ENCODE measurements around the gene TMTC1. TPM values are rescaled to one million over a fixed set of nuclear protein-coding genes. Genes with fewer than 3 reads are reported as not detected.

Gene TMTC1
- total and polyA plus RNA-seq, 9 of the 15 experiments (the other 6 are each of a cell fraction or from before 2014, with no cell fraction given), result under 0.01 to 0.18 (median 0.06) TPM; not detected in 2

GRCh38 chr12:29582146-29582545 is 201.6 kb downstream of the TMTC1 start:
- H2AFZ ChIP-seq (ENCODE audit: low read depth, low read length), result no peak overlapping the region
- H3K4me2 ChIP-seq (ENCODE audit: insufficient read depth, low read length), result no peak overlapping the region
- no peaks in the 10 kb centered on the region for H3K9me3 ChIP-seq (replicated peaks; ENCODE audit: control insufficient read depth, insufficient read depth, low read depth, low read length)
- ATAC-seq (no peak), FAIRE-seq (no peak), DNase-seq (ENCODE audit: extremely low read depth in 1 of 4, low spot score in 3 of 4) (no peak)
- H3K36me3 ChIP-seq (ENCODE audit: control insufficient read depth, insufficient read depth, low read length), result no peaks in the 10 kb centered on the region
- intact Hi-C loops (cut with micrococcal nuclease), result no loop called here
- no peaks in the 10 kb centered on the region for H3K79me2 ChIP-seq (ENCODE audit: control insufficient read depth, insufficient read depth, low read length)
- no peaks in the 10 kb centered on the region for H3K9me1 ChIP-seq (ENCODE audit: control insufficient read depth, insufficient read depth, low read length)
- no peak overlapping the region for H3K4me3 ChIP-seq
- no peak overlapping the region for H3K9ac ChIP-seq (ENCODE audit: insufficient read depth in 1 of 2, low read depth in 2 of 2, low read length in 2 of 2)
- H3K27ac ChIP-seq (ENCODE audit: extremely low read depth, low read depth, low read length), result no peak overlapping the region
- POLR2A ChIA-PET, result no interaction called here
- no peaks in the 10 kb centered on the region for H3K4me1 ChIP-seq (replicated peaks in 1 of 2; ENCODE audit: control insufficient read depth in 2 of 2, insufficient read depth in 2 of 2, low read length in 2 of 2)
- CTCF ChIA-PET (ENCODE audit: low intra/inter-chr PET ratio), result no interaction called here
- in situ Hi-C loops (cut with MboI), result no loop called here
- no TSS peak for BruUV-seq (replicated peaks)
- no peaks in the 10 kb centered on the region for H3K27me3 ChIP-seq (ENCODE audit: control insufficient read depth in 2 of 2, insufficient read depth in 2 of 2, low read length in 2 of 2)
- H4K20me1 ChIP-seq (replicated peaks; ENCODE audit: control insufficient read depth, insufficient read depth, low read length), result no peaks in the 10 kb centered on the region
- TF ChIP-seq POLR3A (IDR thresholded peaks at IDR 0.05; ENCODE audit: borderline replicate concordance, extremely low read depth, insufficient read depth, insufficient read length) (no peak), E2F3 (CRISPR knock-in tag; IDR thresholded peaks at IDR 0.05) (no peak), ZNF146 (CRISPR knock-in tag; IDR thresholded peaks at IDR 0.05; ENCODE audit: unreplicated experiment) (no peak), HDAC3 (IDR thresholded peaks at IDR 0.05; ENCODE audit: borderline replicate concordance, partially characterized antibody) (no peak), SMARCC2 (IDR thresholded peaks at IDR 0.05; ENCODE audit: low read depth) (no peak), BACH1 (tag; IDR thresholded peaks at IDR 0.05) (no peak), TSC22D4 (tag; IDR thresholded peaks at IDR 0.05) (no peak), ATF3 (IDR thresholded peaks at IDR 0.05) (no peak), ATF3 (CRISPR knock-in tag; conservative IDR thresholded peaks at IDR 0.05) (no peak), ZNF592 (IDR thresholded peaks at IDR 0.05) (no peak), ZNF197 (CRISPR knock-in tag; IDR thresholded peaks at IDR 0.05; ENCODE audit: low read depth) (no peak), TAL1 (IDR thresholded peaks at IDR 0.05) (no peak)
- TF ChIP-seq, protein P1, sequence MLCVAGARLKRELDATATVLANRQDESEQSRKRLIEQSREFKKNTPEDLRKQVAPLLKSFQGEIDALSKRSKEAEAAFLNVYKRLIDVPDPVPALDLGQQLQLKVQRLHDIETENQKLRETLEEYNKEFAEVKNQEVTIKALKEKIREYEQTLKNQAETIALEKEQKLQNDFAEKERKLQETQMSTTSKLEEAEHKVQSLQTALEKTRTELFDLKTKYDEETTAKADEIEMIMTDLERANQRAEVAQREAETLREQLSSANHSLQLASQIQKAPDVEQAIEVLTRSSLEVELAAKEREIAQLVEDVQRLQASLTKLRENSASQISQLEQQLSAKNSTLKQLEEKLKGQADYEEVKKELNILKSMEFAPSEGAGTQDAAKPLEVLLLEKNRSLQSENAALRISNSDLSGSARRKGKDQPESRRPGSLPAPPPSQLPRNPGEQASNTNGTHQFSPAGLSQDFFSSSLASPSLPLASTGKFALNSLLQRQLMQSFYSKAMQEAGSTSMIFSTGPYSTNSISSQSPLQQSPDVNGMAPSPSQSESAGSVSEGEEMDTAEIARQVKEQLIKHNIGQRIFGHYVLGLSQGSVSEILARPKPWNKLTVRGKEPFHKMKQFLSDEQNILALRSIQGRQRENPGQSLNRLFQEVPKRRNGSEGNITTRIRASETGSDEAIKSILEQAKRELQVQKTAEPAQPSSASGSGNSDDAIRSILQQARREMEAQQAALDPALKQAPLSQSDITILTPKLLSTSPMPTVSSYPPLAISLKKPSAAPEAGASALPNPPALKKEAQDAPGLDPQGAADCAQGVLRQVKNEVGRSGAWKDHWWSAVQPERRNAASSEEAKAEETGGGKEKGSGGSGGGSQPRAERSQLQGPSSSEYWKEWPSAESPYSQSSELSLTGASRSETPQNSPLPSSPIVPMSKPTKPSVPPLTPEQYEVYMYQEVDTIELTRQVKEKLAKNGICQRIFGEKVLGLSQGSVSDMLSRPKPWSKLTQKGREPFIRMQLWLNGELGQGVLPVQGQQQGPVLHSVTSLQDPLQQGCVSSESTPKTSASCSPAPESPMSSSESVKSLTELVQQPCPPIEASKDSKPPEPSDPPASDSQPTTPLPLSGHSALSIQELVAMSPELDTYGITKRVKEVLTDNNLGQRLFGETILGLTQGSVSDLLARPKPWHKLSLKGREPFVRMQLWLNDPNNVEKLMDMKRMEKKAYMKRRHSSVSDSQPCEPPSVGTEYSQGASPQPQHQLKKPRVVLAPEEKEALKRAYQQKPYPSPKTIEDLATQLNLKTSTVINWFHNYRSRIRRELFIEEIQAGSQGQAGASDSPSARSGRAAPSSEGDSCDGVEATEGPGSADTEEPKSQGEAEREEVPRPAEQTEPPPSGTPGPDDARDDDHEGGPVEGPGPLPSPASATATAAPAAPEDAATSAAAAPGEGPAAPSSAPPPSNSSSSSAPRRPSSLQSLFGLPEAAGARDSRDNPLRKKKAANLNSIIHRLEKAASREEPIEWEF (CRISPR knock-in tag; IDR thresholded peaks at IDR 0.05), result no peak

Data from K562 (cell line).